Cardiac muscle cell (in vitro differentiated cells and primary cell): ENCODE data around the gene TNRC6B. TPM values are rescaled to one million over a fixed set of nuclear protein-coding genes. Genes with fewer than 3 reads are reported as not detected.
A peak's percentile ranks its signal among the peaks of the same experiment; 100 is the strongest.
"Not testable (repeated sequence)": the region's sequence is repeated elsewhere in the genome, so short reads cannot be mapped to it uniquely, and the experiment has no call there.

Experiments
- DNase-seq, 2 donors: peaks; one replicate each; pipeline versions ENCODE4 v3.0.0 to v3.0.0-alpha.2; 2010 to 2017; ENCODE audit warnings: low read depth in 1 of 2, low spot score in 1 of 2
- H3K27ac ChIP-seq: fragments of 200-600 bp; sonication (generic); 2 replicates; pipeline ENCODE4 v1.5.1; 2016
- H3K27me3 ChIP-seq: fragments of 200-600 bp; sonication (generic); 2 replicates; pipeline ENCODE4 v1.6.0; 2016; ENCODE audit warnings: control low read depth
- H3K36me3 ChIP-seq: fragments of 200-600 bp; sonication (generic); 2 replicates; pipeline ENCODE4 v1.5.1; 2016; ENCODE audit warnings: control low read depth
- H3K4me1 ChIP-seq: fragments of 200-600 bp; sonication (generic); 2 replicates; pipeline ENCODE4 v1.8.1; 2017; ENCODE audit warnings: low read depth, mild to moderate bottlenecking, mixed run types
- H3K4me3 ChIP-seq: fragments of 200-600 bp; sonication (generic); 2 replicates; pipeline ENCODE4 v1.5.1; 2016; ENCODE audit warnings: mild to moderate bottlenecking
- H3K9me3 ChIP-seq: fragments of 200-600 bp; sonication (generic); 2 replicates; pipeline ENCODE4 v1.5.1; 2017; ENCODE audit warnings: low read depth, mild to moderate bottlenecking, control low read depth
- polyA plus RNA-seq: library from polyadenylated mRNA; unstranded; fragments of >200 nt; fragmentation: Nextera tagmentation; extraction: Ambion mirVana; gene quantifications from 2 replicates; pipeline ENCODE4 v1.2.1, GENCODE V29; 2016
- total RNA-seq: library from RNA; depleted of rRNA; stranded (reverse); fragments of >200 nt; gene quantifications from 2 replicates; pipeline ENCODE4 v1.2.3, GENCODE V29; 2016
- TF ChIP-seq, protein P1 (sequence below): IDR thresholded peaks from 2 replicates; pipeline ENCODE4 v1.5.1; 2012; ENCODE audit warnings: low read depth, mild to moderate bottlenecking, low read length

The TNRC6B gene
- total and polyA plus RNA-seq, 2 experiments from 2014 or later: 50.2 to 61.1 TPM

DNA sequence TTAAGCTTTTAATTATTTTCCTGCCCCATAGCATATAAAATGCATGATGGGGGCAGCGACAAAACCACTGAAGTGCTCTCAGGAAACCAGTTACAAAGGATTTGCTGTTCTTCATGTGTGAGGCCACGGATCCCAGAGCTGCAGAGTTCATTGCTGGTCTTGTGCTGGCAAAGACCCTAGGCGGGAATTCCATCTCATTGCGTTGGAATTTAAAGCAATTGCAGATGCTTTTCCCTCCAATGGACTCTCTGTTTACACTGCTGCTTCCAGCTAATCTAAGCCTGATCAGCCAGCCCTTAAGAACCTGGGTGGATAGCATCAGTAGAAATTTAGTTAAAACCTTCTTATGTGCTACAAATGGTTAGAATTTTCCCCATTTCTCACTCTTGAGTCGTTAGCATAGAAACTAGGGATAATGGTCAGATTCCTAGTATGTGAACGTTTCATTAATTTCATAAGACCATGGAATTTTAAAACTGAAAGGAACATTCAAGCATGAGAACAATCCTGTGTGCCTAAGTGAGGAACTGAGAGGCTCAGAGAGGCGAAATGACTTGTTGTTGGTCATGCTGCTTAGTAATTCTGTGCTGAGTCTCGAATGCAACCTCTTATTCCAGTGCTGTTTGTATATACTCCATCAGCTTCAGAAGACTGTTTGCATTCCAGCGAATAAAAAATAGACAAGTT, 132.5 kb downstream of the TNRC6B start:
- H3K4me3 ChIP-seq: no peak overlapping the region
- peaks cover 78% of the 10 kb centered on the region for H3K36me3 ChIP-seq
- no peak overlapping the region for H3K27ac ChIP-seq
- peak in 1 of 2 donors; percentile 58 for DNase-seq
- no peaks in the 10 kb centered on the region for H3K27me3 ChIP-seq
- no peaks in the 10 kb centered on the region for H3K9me3 ChIP-seq
- TF ChIP-seq, protein P1, sequence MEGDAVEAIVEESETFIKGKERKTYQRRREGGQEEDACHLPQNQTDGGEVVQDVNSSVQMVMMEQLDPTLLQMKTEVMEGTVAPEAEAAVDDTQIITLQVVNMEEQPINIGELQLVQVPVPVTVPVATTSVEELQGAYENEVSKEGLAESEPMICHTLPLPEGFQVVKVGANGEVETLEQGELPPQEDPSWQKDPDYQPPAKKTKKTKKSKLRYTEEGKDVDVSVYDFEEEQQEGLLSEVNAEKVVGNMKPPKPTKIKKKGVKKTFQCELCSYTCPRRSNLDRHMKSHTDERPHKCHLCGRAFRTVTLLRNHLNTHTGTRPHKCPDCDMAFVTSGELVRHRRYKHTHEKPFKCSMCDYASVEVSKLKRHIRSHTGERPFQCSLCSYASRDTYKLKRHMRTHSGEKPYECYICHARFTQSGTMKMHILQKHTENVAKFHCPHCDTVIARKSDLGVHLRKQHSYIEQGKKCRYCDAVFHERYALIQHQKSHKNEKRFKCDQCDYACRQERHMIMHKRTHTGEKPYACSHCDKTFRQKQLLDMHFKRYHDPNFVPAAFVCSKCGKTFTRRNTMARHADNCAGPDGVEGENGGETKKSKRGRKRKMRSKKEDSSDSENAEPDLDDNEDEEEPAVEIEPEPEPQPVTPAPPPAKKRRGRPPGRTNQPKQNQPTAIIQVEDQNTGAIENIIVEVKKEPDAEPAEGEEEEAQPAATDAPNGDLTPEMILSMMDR: no peak
- no peaks in the 10 kb centered on the region for H3K4me1 ChIP-seq

DNA sequence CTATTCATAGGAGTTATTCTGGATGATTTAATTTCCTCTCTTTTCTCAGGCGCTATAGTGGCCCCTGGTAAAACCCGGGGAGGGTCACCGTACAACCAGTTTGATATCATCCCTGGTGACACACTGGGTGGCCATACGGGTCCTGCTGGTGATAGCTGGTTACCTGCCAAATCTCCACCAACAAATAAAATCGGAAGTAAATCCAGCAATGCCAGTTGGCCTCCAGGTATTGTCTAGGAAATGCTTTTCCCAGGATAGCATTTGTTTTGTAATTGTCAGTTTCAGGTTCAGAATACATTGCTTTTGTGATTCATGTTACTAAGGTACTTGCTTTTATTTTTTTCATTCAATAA, 133.0 kb downstream of the TNRC6B start:
- H3K36me3 ChIP-seq: peaks cover 82% of the 10 kb centered on the region

DNA sequence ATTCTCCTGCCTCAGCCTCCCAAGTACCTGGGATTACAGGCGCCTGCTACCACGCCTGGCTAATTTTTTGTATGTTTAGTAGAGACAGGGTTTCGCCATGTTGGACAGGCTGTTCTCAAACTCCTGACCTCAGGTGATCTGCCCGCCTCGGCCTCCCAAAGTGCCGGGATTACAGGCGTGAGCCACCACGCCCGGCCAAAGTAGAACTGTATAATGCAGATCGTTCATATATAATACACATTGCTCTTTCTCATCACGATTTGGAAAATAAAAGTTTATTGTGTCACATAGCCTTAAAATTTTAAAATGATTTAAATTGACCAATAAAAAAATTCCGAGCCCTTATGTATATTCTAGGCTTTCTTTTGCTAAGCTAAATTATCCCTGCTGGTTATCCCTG, 133.9 kb downstream of the TNRC6B start:
- not testable (repeated sequence) for DNase-seq, H3K27me3 ChIP-seq, H3K4me1 ChIP-seq, H3K27ac ChIP-seq, H3K9me3 ChIP-seq, H3K4me3 ChIP-seq
- H3K36me3 ChIP-seq: peaks cover 91% of the 10 kb centered on the region

More for the DNA sequence above, 133.0 kb downstream of the TNRC6B start:
- no peak for DNase-seq
- TF ChIP-seq, protein P1: no peak
- H3K9me3 ChIP-seq: no peaks in the 10 kb centered on the region
- no peak overlapping the region for H3K4me3 ChIP-seq
- H3K27ac ChIP-seq: no peak overlapping the region
- no peaks in the 10 kb centered on the region for H3K27me3 ChIP-seq
- H3K4me1 ChIP-seq: no peaks in the 10 kb centered on the region

DNA sequence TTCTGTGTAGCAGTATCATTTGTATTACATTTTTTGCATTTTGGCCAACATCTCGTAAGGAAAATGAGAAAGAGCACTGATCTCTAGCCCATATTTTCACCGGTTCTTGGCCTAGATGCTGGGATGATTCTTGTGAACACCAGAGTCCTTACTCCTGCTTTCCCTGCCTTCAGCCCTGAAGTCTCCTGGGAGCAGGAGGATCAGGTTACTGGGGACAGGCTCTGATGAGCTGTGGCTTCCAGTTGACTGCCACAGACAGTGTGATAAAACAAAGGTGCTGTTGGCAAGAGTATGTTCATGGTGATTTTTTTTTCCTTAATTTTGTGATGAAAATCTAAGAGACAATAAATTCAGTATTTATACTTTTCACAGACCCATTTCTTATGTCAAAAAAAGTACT, 134.3 kb downstream of the TNRC6B start:
- no peak overlapping the region for H3K27ac ChIP-seq
- TF ChIP-seq, protein P1: no peak
- H3K4me3 ChIP-seq: no peak overlapping the region
- no peaks in the 10 kb centered on the region for H3K27me3 ChIP-seq
- DNase-seq: no peak
- no peaks in the 10 kb centered on the region for H3K9me3 ChIP-seq
- H3K4me1 ChIP-seq: no peaks in the 10 kb centered on the region
- peaks cover 92% of the 10 kb centered on the region for H3K36me3 ChIP-seq

DNA sequence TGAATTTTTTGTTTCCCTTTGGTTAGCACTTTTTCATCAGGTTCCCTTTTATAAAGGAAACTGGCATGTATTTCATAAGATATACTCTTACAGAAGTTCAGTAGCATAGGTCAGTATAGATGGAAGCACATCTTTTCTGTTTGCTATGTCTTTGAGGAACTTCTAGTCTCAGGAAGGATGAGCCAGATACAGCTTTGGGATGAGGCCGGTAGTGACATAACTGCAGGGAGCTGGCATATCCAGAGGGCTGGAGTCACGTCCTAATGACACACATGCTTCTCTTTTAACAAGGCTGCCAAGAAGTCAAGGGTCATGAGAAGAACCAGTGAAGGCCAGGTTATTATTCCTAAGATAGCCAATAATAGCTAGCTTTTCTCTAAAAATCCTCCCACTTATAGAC, 135.3 kb downstream of the TNRC6B start:
- DNase-seq: no peak
- no peaks in the 10 kb centered on the region for H3K9me3 ChIP-seq
- TF ChIP-seq, protein P1: no peak

DNA sequence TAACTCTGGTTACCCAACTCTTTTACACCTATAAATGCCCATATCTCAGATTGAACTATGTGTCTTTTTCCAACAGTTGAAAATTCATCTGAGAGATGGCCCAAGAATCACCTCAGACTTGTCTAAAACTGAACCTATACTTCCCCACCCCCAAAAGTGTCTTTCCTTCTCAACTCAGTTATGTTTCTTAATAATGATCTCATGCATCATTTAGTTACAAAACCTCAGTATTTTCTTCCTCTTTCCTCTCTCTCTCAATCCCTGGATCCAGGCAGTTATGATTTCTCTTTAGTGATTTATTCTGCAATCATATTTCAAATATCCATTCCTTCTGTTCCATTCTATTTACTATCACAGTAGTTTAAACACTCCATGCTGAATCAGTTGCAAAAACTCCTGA, 136.3 kb downstream of the TNRC6B start:
- Histone ChIP-seq H3K36me3 (peaks cover 91% of the 10 kb centered on the region), H3K27ac (no peak overlapping the region), H3K9me3 (no peaks in the 10 kb centered on the region), H3K4me3 (no peak overlapping the region), H3K27me3 (no peaks in the 10 kb centered on the region), H3K4me1 (no peaks in the 10 kb centered on the region)
- TF ChIP-seq, protein P1: no peak
- no peak for DNase-seq

More for the DNA sequence above, 135.3 kb downstream of the TNRC6B start:
- no peak overlapping the region for H3K4me3 ChIP-seq
- H3K27me3 ChIP-seq: no peaks in the 10 kb centered on the region
- H3K4me1 ChIP-seq: no peaks in the 10 kb centered on the region
- H3K27ac ChIP-seq: no peak overlapping the region
- H3K36me3 ChIP-seq: peaks cover 93% of the 10 kb centered on the region
